Subcutaneous abdominal adipose tissue (tissue), 5 donors: ENCODE measurements around the gene RNF217.

Experiments used
- H3K27ac ChIP-seq: one replicate; pipeline ENCODE4 v1.7.0; 2013; ENCODE audit warnings: low read depth, mild to moderate bottlenecking, inconsistent platforms, low read length, moderate library complexity
- H3K27me3 ChIP-seq, 5 donors: one replicate each; pipeline ENCODE4 v1.7.0; 2013; ENCODE audit warnings: low read length in 5 of 5, inconsistent platforms in 1 of 5; ENCODE audit not compliant: control insufficient read depth in 5 of 5, insufficient read depth in 4 of 5
- H3K36me3 ChIP-seq, 5 donors: one replicate each; pipeline ENCODE4 v1.7.0; 2013; ENCODE audit warnings: low read length in 5 of 5; ENCODE audit not compliant: control insufficient read depth in 5 of 5, insufficient read depth in 5 of 5
- H3K4me1 ChIP-seq, 5 donors: one replicate each; pipeline ENCODE4 v1.7.0; 2013; ENCODE audit warnings: low read length in 5 of 5, mild to moderate bottlenecking in 3 of 5, moderate library complexity in 1 of 5; ENCODE audit not compliant: control insufficient read depth in 5 of 5, insufficient read depth in 5 of 5
- H3K4me3 ChIP-seq, 5 donors: one replicate each; pipeline ENCODE4 v1.7.0; 2013; ENCODE audit warnings: low read length in 5 of 5, low read depth in 1 of 5
- H3K9ac ChIP-seq, 5 donors: one replicate each; pipeline ENCODE4 v1.7.0; 2013; ENCODE audit warnings: low read length in 5 of 5, mild to moderate bottlenecking in 4 of 5, moderate library complexity in 3 of 5
- H3K9me3 ChIP-seq, 5 donors: one replicate each; pipeline ENCODE4 v1.7.0; 2013; ENCODE audit warnings: low read length in 5 of 5; ENCODE audit not compliant: control insufficient read depth in 5 of 5
- donor health status: healthy.
- donor health status: healthy.
- donor health status: healthy.
- donor health status: healthy.
- donor health status: healthy.

The RNF217 gene

GRCh38 chr6:124974771-124975377 is 12.6 kb downstream of the RNF217 start:
- no peak overlapping the region for H3K4me3 ChIP-seq
- H3K27ac ChIP-seq, result no peak overlapping the region
- H3K36me3 ChIP-seq, result peaks cover 16 to 29% (median 21%) of the 10 kb centered on the region in 5 donors
- peaks cover 0 to 6% (median 3%) of the 10 kb centered on the region in 5 donors for H3K4me1 ChIP-seq
- H3K9ac ChIP-seq, result no peak overlapping the region
- H3K27me3 ChIP-seq, result no peaks in the 10 kb centered on the region
- H3K9me3 ChIP-seq, result peaks cover 2 to 9% (median 6%) of the 10 kb centered on the region in 5 donors

DNA sequence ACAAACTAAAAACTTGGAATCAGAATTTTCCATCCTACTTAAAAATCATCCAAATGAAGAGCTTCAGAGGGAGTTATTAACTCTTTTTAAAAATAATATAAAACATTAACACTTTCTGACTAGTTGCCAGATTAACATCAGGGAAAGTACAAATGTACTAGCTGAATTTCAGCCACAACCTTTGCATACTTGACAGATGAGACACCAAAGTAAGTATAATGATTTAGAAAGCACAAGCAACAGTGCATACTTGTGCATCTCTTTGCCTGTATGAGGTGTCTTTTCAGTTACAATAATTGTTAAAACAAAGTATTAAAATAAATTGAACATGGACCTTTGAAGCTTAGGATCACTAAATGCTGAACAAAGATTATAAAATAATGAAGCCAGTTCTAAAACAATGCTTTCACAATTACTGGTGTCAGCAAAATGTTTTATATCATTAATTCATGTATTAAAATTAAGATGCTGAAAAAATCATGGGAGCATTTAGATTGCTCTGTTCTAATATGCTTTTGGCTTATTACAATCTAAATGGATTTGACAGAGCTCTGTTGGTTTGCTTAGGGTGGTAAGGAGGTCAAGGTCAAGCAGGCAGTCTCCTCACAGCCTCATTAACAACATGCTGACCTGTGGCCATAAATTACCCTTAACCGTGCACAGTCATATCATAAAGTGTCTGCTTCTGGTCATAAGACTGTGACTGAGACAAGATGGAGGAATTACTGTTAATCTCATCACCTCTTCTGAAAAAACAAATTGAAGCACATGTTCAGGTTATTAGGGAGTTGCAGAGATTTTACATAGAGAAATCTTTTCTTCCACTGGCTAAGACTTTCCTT is 15.1 kb downstream of the RNF217 start:
- Histone ChIP-seq H3K9me3 (peaks cover 2 to 9% (median 6%) of the 10 kb centered on the region in 5 donors), H3K27ac (no peak overlapping the region), H3K4me1 (peaks cover 0 to 8% (median 3%) of the 10 kb centered on the region in 5 donors), H3K9ac (no peak overlapping the region), H3K27me3 (no peaks in the 10 kb centered on the region), H3K4me3 (no peak overlapping the region), H3K36me3 (peaks cover 10 to 21% (median 14%) of the 10 kb centered on the region in 5 donors)

GRCh38 chr6:124978451-124979293 is 16.4 kb downstream of the RNF217 start:
- H3K27me3 ChIP-seq, result no peaks in the 10 kb centered on the region
- H3K9ac ChIP-seq, result no peak overlapping the region
- H3K36me3 ChIP-seq, result peaks cover 0 to 12% (median 11%) of the 10 kb centered on the region in 5 donors
- H3K4me3 ChIP-seq, result no peak overlapping the region
- no peak overlapping the region for H3K27ac ChIP-seq
- H3K4me1 ChIP-seq, result peaks cover 0 to 8% (median 3%) of the 10 kb centered on the region in 5 donors
- H3K9me3 ChIP-seq, result peaks cover 2 to 9% (median 6%) of the 10 kb centered on the region in 5 donors

DNA sequence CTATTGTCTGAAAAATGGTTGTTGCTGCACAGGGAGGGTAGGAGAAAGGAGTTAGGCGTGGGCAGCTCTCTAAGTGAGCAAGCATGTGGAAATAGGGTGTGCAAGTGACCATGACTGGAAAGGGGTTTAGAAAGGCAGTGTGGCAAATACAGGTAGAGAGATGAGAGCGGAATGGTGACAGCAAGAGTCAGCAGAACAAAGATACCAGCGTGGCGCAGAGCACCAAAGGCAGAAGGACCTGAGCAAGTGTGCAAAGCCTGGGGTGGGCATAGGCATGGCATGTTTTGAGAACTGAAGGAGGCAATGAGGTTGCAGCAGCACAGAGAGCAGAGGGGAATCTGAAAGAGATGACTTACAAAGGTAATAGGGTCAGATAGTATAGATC is 17.0 kb downstream of the RNF217 start:
- no peaks in the 10 kb centered on the region for H3K27me3 ChIP-seq
- H3K9ac ChIP-seq, result no peak overlapping the region
- H3K9me3 ChIP-seq, result peaks cover 2 to 9% (median 6%) of the 10 kb centered on the region in 5 donors
- peaks cover 0 to 8% (median 3%) of the 10 kb centered on the region in 5 donors for H3K4me1 ChIP-seq
- no peak overlapping the region for H3K27ac ChIP-seq
- H3K36me3 ChIP-seq, result peaks cover 0 to 11% (median 8%) of the 10 kb centered on the region in 5 donors
- no peak overlapping the region for H3K4me3 ChIP-seq

GRCh38 chr6:124982669-124983068 is 20.4 kb downstream of the RNF217 start:
- Histone ChIP-seq H3K9me3 (peaks cover 2 to 9% (median 6%) of the 10 kb centered on the region in 5 donors), H3K4me1 (peaks cover 0 to 24% (median 14%) of the 10 kb centered on the region in 5 donors), H3K4me3 (no peak overlapping the region), H3K9ac (no peak overlapping the region), H3K36me3 (peaks cover 0 to 11% (median 8%) of the 10 kb centered on the region in 5 donors), H3K27me3 (no peaks in the 10 kb centered on the region), H3K27ac (no peak overlapping the region)

DNA sequence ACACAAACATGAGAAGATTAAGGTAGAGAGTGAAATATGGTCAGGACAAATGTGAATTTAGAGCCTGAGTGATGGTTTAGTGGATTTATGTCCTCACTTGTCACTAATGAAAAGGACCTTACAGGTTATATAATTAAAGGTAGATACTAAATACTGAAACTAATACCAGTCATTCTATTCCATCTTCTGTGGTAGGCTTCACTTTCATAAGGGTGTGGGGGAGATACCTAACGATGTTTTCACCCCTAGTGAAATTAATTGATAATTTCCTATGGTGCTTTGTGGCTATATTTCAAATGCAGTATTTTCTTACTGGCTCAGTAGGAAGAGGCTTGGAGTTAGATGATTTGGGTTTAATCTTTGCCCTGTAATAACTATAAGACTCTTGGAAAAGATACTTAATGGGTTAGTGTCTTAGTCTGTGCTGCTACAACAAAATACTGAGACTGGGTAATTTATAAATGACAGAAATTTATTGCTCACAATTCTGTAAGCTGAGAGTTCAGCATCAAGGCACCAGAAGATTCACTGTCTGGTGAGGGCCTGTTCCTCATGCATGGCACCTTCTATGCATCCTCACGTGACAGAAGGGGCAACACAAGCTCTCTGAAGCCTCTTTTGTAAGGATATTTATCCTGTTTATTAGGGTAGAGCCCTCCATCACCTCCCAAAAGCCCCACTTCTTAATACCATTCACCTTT is 21.3 kb downstream of the RNF217 start:
- peaks cover 0 to 24% (median 14%) of the 10 kb centered on the region in 5 donors for H3K4me1 ChIP-seq
- H3K9me3 ChIP-seq, result peaks cover 2 to 4% (median 3%) of the 10 kb centered on the region in 5 donors
- no peak overlapping the region for H3K9ac ChIP-seq
- no peak overlapping the region for H3K27ac ChIP-seq
- no peaks in the 10 kb centered on the region for H3K27me3 ChIP-seq
- H3K36me3 ChIP-seq, result peaks cover 0 to 4% (median 3%) of the 10 kb centered on the region in 5 donors
- H3K4me3 ChIP-seq, result no peak overlapping the region

- no peaks in the 10 kb centered on the region for H3K36me3 ChIP-seq
- no peak overlapping the region for H3K4me3 ChIP-seq
- H3K27me3 ChIP-seq, result no peaks in the 10 kb centered on the region
- peaks cover 0 to 19% (median 10%) of the 10 kb centered on the region in 5 donors for H3K4me1 ChIP-seq
- H3K27ac ChIP-seq, result no peak overlapping the region
- no peaks in the 10 kb centered on the region for H3K9me3 ChIP-seq
- no peak overlapping the region for H3K9ac ChIP-seq
Measured at GRCh38 chr6:124984668-124985338, 22.6 kb downstream of the RNF217 start.

GRCh38 chr6:124986164-124986563 is 23.9 kb downstream of the RNF217 start:
- Histone ChIP-seq H3K27ac (no peak overlapping the region), H3K4me1 (peaks cover 0 to 19% (median 10%) of the 10 kb centered on the region in 5 donors), H3K27me3 (no peaks in the 10 kb centered on the region), H3K9ac (no peak overlapping the region), H3K4me3 (no peak overlapping the region), H3K9me3 (no peaks in the 10 kb centered on the region), H3K36me3 (no peaks in the 10 kb centered on the region)

GRCh38 chr6:124987291-124987690 is 25.1 kb downstream of the RNF217 start:
- Histone ChIP-seq H3K9me3 (no peaks in the 10 kb centered on the region), H3K4me1 (peaks cover 0 to 19% (median 10%) of the 10 kb centered on the region in 5 donors), H3K36me3 (no peaks in the 10 kb centered on the region), H3K27ac (peak overlapping the region; percentile 7), H3K9ac (no peak overlapping the region), H3K27me3 (no peaks in the 10 kb centered on the region), H3K4me3 (no peak overlapping the region)
